ENCODE data around the gene SRRD. TPM values are rescaled to one million over a fixed set of nuclear protein-coding genes. Genes with fewer than 3 reads are reported as not detected.

SRRD gene
- total and polyA plus RNA-seq, 2 of the 13 experiments (the other 11 are each of a cell fraction or from before 2014, with no cell fraction given), result 22.8 to 36.6 TPM

DNA sequence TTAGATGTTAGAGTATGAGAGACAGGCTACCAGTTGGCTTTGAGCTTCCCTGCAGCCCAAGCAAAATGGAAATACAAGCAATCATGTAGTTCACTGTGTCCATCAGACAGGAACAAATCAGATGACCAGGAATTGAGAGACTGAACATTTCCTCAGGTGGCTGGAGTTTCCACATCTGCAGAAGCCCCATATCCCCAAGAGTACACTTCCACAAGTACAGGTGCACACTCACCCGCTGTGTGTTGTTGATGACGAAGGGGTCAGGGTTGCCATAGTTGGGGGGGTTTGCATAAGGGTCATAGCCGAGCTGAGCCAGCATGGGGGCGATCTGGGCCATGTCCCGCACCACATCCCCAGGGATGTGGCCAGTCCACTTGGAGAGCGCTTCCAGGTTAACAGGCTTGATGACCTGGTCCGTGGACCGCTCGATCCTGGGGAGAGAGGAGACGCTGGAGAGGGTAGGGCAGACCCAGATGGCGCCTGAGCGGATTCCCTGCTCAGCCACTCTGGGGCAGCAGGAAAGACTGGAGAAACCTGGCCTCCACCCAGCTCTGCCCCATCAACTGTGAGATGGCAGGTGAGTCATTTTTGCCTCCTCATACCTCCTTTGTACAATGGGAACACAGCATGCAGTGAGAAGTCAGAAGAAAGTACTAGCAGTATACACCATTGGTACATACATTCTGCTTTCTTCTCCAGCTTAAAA lies 52.5 kb downstream of the SRRD start:
- intact Hi-C loops (cut with micrococcal nuclease; ENCODE audit: unreplicated experiment) (no loop called here), in situ Hi-C loops (cut with HindIII; ENCODE audit: extremely low pct_ligation_motif_present, low pct_unique_long_range_greater_than_20kb) (no loop called here)
- Histone ChIP-seq H3K4me3 (replicated peaks in 1 of 3; ENCODE audit: insufficient read depth in 1 of 3, low read depth in 2 of 3, low read length in 3 of 3) (no peak overlapping the region), H3K9ac (ENCODE audit: insufficient read depth, low read depth, low read length) (no peak overlapping the region), H2AFZ (ENCODE audit: low read length) (no peak overlapping the region), H3K4me2 (ENCODE audit: low read depth, low read length) (no peak overlapping the region), H3K79me2 (ENCODE audit: insufficient read depth, low read length) (no peaks in the 10 kb centered on the region), H3K36me3 (replicated peaks in 1 of 2; ENCODE audit: control insufficient read depth in 1 of 2, insufficient read depth in 2 of 2, low read length in 2 of 2) (peaks cover 3 to 18% of the 10 kb centered on the region in 2 experiments; a peak in 4 of 5 replicates), H3K4me1 (ENCODE audit: insufficient read depth, low read length) (no peaks in the 10 kb centered on the region), H4K20me1 (ENCODE audit: insufficient read depth, low read length) (no peaks in the 10 kb centered on the region), H3K9me3 (ENCODE audit: low read length) (no peaks in the 10 kb centered on the region), H3K27me3 (ENCODE audit: control insufficient read depth in 1 of 2, insufficient read depth in 2 of 2, low read length in 2 of 2) (no peaks in the 10 kb centered on the region), H3K27ac (ENCODE audit: extremely low read length, insufficient read depth, low read length) (no peak overlapping the region)
- TF ChIP-seq ZNF274 (CRISPR knock-in tag; IDR thresholded peaks at IDR 0.05) (no peak), ZNF17 (CRISPR knock-in tag; IDR thresholded peaks at IDR 0.05) (no peak), ZNF383 (CRISPR knock-in tag; IDR thresholded peaks at IDR 0.05; ENCODE audit: borderline replicate concordance) (no peak), ZBTB42 (CRISPR knock-in tag; IDR thresholded peaks at IDR 0.05) (no peak), ZC3H13 (CRISPR knock-in tag; IDR thresholded peaks at IDR 0.05) (no peak), MBNL3 (CRISPR knock-in tag; conservative IDR thresholded peaks at IDR 0.05) (no peak), ZNF567 (CRISPR knock-in tag; IDR thresholded peaks at IDR 0.05; ENCODE audit: borderline replicate concordance) (no peak), ZNF776 (CRISPR knock-in tag; IDR thresholded peaks at IDR 0.05) (no peak), ZNF781 (CRISPR knock-in tag; IDR thresholded peaks at IDR 0.05; ENCODE audit: borderline replicate concordance, not compliant biosample characterization) (no peak)
- TF ChIP-seq, protein P1, sequence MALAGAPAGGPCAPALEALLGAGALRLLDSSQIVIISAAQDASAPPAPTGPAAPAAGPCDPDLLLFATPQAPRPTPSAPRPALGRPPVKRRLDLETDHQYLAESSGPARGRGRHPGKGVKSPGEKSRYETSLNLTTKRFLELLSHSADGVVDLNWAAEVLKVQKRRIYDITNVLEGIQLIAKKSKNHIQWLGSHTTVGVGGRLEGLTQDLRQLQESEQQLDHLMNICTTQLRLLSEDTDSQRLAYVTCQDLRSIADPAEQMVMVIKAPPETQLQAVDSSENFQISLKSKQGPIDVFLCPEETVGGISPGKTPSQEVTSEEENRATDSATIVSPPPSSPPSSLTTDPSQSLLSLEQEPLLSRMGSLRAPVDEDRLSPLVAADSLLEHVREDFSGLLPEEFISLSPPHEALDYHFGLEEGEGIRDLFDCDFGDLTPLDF (CRISPR knock-in tag; IDR thresholded peaks at IDR 0.05), result no peak
- ATAC-seq, result no peak
- no TSS peak for BruUV-seq (replicated peaks)
- POLR2A ChIA-PET, result no interaction called here
- 100% methylated on average over 4 of the region's 12 CpGs for WGBS (ENCODE audit: low lambda C conversion rate)
- CTCF ChIA-PET (ENCODE audit: low intra/inter-chr PET ratio, low total read pairs), result no interaction called here
- DNase-seq (ENCODE audit: low spot score), result no peak
- no peak for FAIRE-seq
